Esophagus (tissue), 2 donors: Measurements from ENCODE around the gene C9orf72. TPM values are rescaled to one million over a fixed set of nuclear protein-coding genes. Genes with fewer than 3 reads are reported as not detected.
"Not testable (repeated sequence)": the region's sequence is repeated elsewhere in the genome, so short reads cannot be mapped to it uniquely, and the experiment has no call there.

Experiments
- H3K27ac ChIP-seq, 2 donors: one replicate each; pipeline ENCODE4 v1.5.1; 2013; ENCODE audit warnings: low read depth in 2 of 2, mild to moderate bottlenecking in 2 of 2, inconsistent platforms in 1 of 2, low read length in 1 of 2, moderate library complexity in 1 of 2
- H3K27me3 ChIP-seq, 2 donors: one replicate each; pipeline ENCODE4 v1.6.1; 2013; ENCODE audit warnings: low read length in 2 of 2, control low read depth in 1 of 2, mild to moderate bottlenecking in 1 of 2; ENCODE audit not compliant: insufficient read depth in 2 of 2, control insufficient read depth in 1 of 2
- H3K36me3 ChIP-seq, 2 donors: one replicate each; pipeline ENCODE4 v1.6.1; 2013; ENCODE audit warnings: low read length in 1 of 2; ENCODE audit not compliant: control insufficient read depth in 2 of 2, insufficient read depth in 2 of 2
- H3K4me1 ChIP-seq, 2 donors: one replicate each; pipeline ENCODE4 v1.6.1; 2013; ENCODE audit warnings: low read length in 1 of 2; ENCODE audit not compliant: control insufficient read depth in 2 of 2, insufficient read depth in 2 of 2
- H3K4me3 ChIP-seq, 2 donors: one replicate each; pipeline ENCODE4 v1.5.1; 2013; ENCODE audit warnings: low read length in 2 of 2, mild to moderate bottlenecking in 2 of 2, low read depth in 1 of 2, moderate library complexity in 1 of 2
- H3K9me3 ChIP-seq, 2 donors: one replicate each; pipeline ENCODE4 v1.6.1; 2013; ENCODE audit warnings: mild to moderate bottlenecking in 2 of 2, low read depth in 1 of 2, low read length in 1 of 2, moderate library complexity in 1 of 2; ENCODE audit not compliant: control insufficient read depth in 2 of 2, insufficient read depth in 1 of 2
- WGBS, 2 donors: extraction: QIAGEN DNeasy Blood & Tissue Kit; methylation state at CpG; one replicate each; pipeline ENCODE4 v1.1.7; 2013; 5-methylcytosine and 5-hydroxymethylcytosine counted together
- polyA plus RNA-seq, 2 donors: library from polyadenylated mRNA; stranded (reverse); fragments of 200-250 nt; gene quantifications; one replicate each; pipeline ENCODE4 v1.2.3, GENCODE V29; 2013
- donor health status: healthy with polysubstance abuse.
- donor health status: Bipolar disorder and iron deficiency.

Gene C9orf72, protein sequence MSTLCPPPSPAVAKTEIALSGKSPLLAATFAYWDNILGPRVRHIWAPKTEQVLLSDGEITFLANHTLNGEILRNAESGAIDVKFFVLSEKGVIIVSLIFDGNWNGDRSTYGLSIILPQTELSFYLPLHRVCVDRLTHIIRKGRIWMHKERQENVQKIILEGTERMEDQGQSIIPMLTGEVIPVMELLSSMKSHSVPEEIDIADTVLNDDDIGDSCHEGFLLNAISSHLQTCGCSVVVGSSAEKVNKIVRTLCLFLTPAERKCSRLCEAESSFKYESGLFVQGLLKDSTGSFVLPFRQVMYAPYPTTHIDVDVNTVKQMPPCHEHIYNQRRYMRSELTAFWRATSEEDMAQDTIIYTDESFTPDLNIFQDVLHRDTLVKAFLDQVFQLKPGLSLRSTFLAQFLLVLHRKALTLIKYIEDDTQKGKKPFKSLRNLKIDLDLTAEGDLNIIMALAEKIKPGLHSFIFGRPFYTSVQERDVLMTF
- 1 to 10 TPM; 4.6 to 6.7 TPM for polyA plus RNA-seq

DNA sequence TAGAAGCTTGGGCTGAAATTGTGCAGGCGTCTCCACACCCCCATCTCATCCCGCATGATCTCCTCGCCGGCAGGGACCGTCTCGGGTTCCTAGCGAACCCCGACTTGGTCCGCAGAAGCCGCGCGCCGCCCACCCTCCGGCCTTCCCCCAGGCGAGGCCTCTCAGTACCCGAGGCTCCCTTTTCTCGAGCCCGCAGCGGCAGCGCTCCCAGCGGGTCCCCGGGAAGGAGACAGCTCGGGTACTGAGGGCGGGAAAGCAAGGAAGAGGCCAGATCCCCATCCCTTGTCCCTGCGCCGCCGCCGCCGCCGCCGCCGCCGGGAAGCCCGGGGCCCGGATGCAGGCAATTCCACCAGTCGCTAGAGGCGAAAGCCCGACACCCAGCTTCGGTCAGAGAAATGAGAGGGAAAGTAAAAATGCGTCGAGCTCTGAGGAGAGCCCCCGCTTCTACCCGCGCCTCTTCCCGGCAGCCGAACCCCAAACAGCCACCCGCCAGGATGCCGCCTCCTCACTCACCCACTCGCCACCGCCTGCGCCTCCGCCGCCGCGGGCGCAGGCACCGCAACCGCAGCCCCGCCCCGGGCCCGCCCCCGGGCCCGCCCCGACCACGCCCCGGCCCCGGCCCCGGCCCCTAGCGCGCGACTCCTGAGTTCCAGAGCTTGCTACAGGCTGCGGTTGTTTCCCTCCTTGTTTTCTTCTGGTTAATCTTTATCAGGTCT, at the start of gene C9orf72:
TSS of gene C9orf72 (minus strand) at position 564 of the 716 bp plus-strand sequence. CDS start 6,361 bp downstream, outside the sequence.
- H3K4me1 ChIP-seq = no peaks in the 10 kb centered on the region
- no peaks in the 10 kb centered on the region for H3K27me3 ChIP-seq
- no peaks in the 10 kb centered on the region for H3K36me3 ChIP-seq
- peak within 1 kb of the TSS; percentile 97 for H3K27ac ChIP-seq
- WGBS, 2 donors = 1% methylated on average over 70 to 72 of the region's 72 CpGs
- H3K9me3 ChIP-seq = no peaks in the 10 kb centered on the region
- H3K4me3 ChIP-seq = peak within 1 kb of the TSS; percentile 69 to 86

DNA sequence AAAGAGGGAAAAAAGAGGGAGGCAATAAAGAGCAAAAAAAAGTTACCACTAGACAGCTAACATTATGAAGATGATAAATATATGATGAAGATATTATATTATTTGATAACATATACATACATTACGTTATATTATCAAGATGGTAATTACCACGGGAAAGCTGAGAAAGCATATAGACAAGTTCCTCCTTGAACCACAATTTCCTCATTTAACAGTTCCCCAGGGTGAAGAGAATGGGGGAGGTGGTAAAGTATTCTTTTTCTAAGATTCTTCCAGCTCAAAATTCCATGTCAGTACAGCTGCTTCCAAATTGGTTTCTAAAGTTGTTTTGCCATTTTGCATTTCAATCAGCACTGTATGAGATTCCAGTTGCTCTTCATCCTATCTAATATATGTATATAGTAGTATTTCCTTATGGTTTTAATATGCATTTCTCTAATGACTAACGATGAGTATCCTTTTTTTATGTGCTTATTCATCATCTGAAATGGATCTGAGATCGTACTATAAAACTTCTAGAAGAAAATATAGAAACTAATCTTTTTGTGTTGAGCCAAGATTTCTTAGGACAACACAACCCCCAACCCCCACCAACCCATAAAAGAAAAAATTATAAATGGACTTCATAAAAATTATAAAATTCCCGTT, 49.5 kb upstream of the C9orf72 start:
- 59 to 72% methylated on average over 5 of the region's 5 CpGs for WGBS, 2 donors
- Histone ChIP-seq H3K4me1 (peaks cover 0 to 2% of the 10 kb centered on the region in 2 donors), H3K4me3 (no peak overlapping the region), H3K27me3 (no peaks in the 10 kb centered on the region), H3K36me3 (peaks cover 0 to 2% of the 10 kb centered on the region in 2 donors), H3K27ac (no peak overlapping the region), H3K9me3 (no peaks in the 10 kb centered on the region)

DNA sequence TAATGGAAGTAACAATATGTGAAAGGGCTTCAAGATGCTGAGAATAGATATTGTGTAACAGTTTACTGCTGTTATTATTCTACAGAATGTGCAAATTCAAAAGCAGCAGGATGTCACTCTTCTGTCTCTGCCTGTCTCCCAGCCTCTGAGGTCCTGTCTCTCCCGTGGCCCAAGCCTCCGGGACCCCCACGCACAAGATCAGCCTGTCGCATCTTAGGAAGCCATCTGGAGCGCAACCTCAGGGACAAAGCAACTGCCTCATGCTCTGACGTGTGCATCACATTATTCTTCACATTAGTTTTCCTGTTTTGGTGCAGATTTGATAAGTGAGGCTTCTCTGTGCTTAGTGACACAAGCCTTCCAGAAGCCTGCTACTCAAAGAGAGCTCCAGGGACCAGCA, 46.5 kb upstream of the C9orf72 start:
- Histone ChIP-seq H3K27ac (no peak overlapping the region), H3K27me3 (no peaks in the 10 kb centered on the region), H3K4me1 (peaks cover 0 to 2% of the 10 kb centered on the region in 2 donors), H3K4me3 (no peak overlapping the region), H3K9me3 (no peaks in the 10 kb centered on the region), H3K36me3 (peaks cover 0 to 2% of the 10 kb centered on the region in 2 donors)
- 81 to 82% methylated on average over 6 of the region's 6 CpGs for WGBS, 2 donors

DNA sequence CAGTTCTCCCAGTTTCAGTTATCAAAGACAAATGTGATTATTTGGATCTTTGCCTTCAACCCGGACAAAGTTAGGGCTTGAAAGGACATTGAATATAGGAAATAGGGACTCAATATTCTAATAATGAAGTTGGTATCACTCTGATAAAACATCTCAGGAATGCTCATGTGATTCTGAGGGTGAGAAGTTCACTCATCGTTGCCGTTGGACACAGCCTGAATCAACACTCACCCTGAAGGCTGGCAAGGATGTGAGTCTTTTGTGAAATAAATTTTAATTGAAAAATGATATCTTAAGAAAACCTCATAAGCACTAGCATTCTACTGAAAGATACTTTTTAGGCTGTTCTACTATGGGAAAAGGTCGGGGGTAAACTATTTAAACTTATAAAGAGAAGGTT, 44.8 kb upstream of the C9orf72 start:
- H3K36me3 ChIP-seq = peaks cover 0 to 2% of the 10 kb centered on the region in 2 donors
- H3K9me3 ChIP-seq = no peaks in the 10 kb centered on the region
- 53 to 59% methylated on average over 4 of the region's 4 CpGs for WGBS, 2 donors
- H3K27ac ChIP-seq = no peak overlapping the region
- H3K27me3 ChIP-seq = no peaks in the 10 kb centered on the region
- peaks cover 0 to 2% of the 10 kb centered on the region in 2 donors for H3K4me1 ChIP-seq
- no peak overlapping the region for H3K4me3 ChIP-seq

DNA sequence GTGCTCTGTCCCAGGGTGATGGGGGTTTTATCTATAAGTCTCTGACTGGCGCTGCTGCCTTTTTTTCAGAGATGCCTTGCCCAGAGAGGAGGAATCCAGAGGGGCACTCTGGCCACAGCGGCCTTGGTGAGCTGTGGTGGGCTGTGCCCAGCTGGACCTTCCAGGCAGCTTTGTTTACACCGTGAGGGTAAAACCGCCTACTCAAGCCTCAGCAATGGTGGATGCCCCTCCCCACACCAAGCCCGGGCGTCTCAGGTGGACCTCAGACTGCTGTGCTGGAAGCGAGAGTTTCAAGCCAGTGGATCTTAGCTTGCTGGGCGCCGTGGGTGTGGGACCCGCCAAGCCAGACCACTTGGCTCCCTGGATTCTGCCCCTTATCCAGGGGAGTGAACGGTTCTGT, 41.3 kb upstream of the C9orf72 start:
- H3K27ac ChIP-seq = no peak overlapping the region
- no peaks in the 10 kb centered on the region for H3K4me1 ChIP-seq
- no peak overlapping the region for H3K4me3 ChIP-seq
- 87 to 88% methylated on average over 11 of the region's 11 CpGs for WGBS, 2 donors
- no peaks in the 10 kb centered on the region for H3K9me3 ChIP-seq
- H3K36me3 ChIP-seq = no peaks in the 10 kb centered on the region
- no peaks in the 10 kb centered on the region for H3K27me3 ChIP-seq

DNA sequence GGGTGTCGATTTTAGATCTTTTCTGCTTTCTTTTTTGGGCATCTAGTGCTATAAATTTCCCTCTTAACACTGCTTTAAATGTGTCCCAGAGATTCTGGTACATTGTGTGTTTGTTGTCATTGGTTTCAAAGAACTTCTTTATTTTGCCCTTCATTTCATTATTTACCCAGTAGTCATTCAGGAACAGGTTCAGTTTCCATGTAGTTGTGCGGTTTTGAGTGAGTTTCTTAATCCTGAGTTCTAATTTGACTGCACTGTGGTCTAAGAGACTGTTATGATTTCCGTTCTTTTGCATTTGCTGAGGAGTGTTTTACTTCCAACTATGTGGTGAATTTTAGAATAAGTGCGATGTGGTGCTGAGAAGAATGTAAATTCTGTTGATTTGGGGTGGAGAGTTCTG, 38.8 kb upstream of the C9orf72 start:
- not testable (repeated sequence) for H3K9me3 ChIP-seq, H3K36me3 ChIP-seq, H3K27me3 ChIP-seq, H3K4me3 ChIP-seq, H3K4me1 ChIP-seq, H3K27ac ChIP-seq
- WGBS, 2 donors = 79 to 80% methylated on average over 4 of the region's 4 CpGs

DNA sequence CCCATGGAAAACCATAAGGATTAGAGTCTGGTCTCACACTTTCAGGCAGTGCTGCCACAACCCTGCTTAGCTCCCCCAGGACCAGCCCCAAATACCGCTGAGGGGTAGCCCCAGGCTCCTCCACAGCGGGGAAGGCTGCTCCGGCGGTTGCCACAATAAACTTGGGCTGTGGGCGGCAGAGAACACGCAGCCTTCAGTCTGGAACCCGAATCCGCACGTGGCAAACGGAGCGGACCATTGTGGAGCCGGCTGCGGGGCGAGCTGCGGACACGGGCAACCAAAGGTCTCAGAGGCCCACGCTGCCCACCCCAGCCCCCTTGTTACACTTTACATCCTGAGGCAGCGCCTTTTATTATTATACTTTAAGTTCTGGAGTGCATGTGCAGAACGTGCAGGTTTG, 37.3 kb upstream of the C9orf72 start:
- Histone ChIP-seq H3K27me3 (no peaks in the 10 kb centered on the region), H3K36me3 (no peaks in the 10 kb centered on the region), H3K4me3 (no peak overlapping the region), H3K9me3 (no peaks in the 10 kb centered on the region), H3K4me1 (no peaks in the 10 kb centered on the region), H3K27ac (no peak overlapping the region)
- WGBS, 2 donors = 91 to 92% methylated on average over 19 of the region's 19 CpGs

DNA sequence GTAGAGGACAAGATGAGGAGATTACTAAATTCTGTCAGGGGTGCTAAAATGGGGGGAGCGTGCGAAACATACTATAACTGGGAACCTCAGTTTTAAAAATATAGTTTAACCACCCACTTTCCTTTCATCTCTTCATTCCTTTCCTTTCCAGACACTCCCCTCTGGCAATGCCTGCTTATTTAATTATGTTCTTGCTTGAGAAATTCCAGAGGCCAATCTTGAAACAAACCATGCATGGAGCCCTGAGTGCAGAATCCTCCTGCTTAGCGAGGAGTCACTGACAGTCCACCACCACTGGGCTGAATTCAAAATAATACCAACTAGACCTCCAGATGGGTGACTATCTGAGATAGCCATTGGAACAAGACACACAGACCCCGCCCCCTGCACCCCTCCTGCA, 29.7 kb upstream of the C9orf72 start:
- Histone ChIP-seq H3K27me3 (no peaks in the 10 kb centered on the region), H3K36me3 (no peaks in the 10 kb centered on the region), H3K4me3 (no peak overlapping the region), H3K9me3 (no peaks in the 10 kb centered on the region), H3K4me1 (no peaks in the 10 kb centered on the region), H3K27ac (no peak overlapping the region)
- whole genome bisulfite sequencing, 2 donors = 83 to 89% methylated on average over 4 of the region's 4 CpGs

DNA sequence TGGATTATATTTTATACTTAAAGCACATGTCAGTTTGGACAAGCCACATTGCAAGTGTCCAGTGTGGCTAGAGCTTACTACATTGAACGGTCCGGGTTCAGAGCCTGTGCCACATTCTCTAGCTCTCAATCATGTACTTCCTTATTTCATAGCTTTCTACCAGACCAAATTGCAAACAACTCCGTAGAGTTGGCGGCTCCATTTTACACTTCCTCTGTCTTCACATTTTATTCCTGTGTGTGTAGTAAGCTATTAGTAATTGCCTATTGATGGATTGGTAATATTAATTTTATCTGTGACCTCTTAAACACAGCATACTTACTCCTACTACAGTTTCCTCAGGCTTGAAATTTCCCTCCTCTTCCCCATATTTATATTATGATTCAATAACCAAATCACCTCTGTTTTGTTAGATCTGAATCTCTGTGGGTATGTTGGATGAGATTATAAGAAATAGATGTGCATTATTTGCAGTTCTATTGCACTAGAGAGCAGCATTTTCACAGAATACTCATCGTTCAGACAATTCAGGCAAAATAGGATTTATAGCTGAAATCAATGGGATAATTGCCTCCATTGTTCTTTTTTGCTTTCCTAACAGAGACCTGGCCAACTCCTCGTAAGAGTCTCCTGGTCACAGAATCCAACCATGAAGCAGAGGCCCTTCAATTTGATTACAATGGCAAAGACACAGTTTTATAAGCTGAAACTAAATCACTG, 29.0 kb upstream of the C9orf72 start:
- no peak overlapping the region for H3K27ac ChIP-seq
- H3K36me3 ChIP-seq = no peaks in the 10 kb centered on the region
- no peaks in the 10 kb centered on the region for H3K4me1 ChIP-seq
- H3K9me3 ChIP-seq = no peaks in the 10 kb centered on the region
- H3K4me3 ChIP-seq = no peak overlapping the region
- 72 to 75% methylated on average over 6 of the region's 6 CpGs for WGBS, 2 donors
- H3K27me3 ChIP-seq = no peaks in the 10 kb centered on the region
